GM23338 (cell line): ENCODE data around the gene LAMA1. TPM values are rescaled to one million over a fixed set of nuclear protein-coding genes. Genes with fewer than 3 reads are reported as not detected.

ENCODE experiments used
- ATAC-seq: fragments of 200-7000 bp; cut with Tn5 transposase; 3 replicates; pipeline ENCODE4 v1.9.1; 2020
- DNase-seq: peaks from one replicate; pipeline ENCODE4 v3.0.0-alpha.2; 2015; ENCODE audit warnings: low spot score
- H2AFZ ChIP-seq: fragments of 200-600 bp; sonication (generic); 2 replicates; pipeline ENCODE4 v1.8.0; 2016; ENCODE audit warnings: antibody characterized with exemption, mild to moderate bottlenecking, moderate library complexity
- H3F3A ChIP-seq: fragments of 200-600 bp; sonication (generic); replicated peaks from 2 replicates; pipeline ENCODE4 v1.8.0; 2017; ENCODE audit warnings: antibody characterized with exemption, mixed run types, low read depth
- H3K27ac ChIP-seq: fragments of 200-600 bp; sonication (generic); 2 replicates; pipeline ENCODE4 v1.6.1; 2016; ENCODE audit warnings: low read depth
- H3K27me3 ChIP-seq: fragments of 200-600 bp; sonication (generic); 2 replicates; pipeline ENCODE4 v1.8.0; 2016; ENCODE audit warnings: mild to moderate bottlenecking, mixed run types, moderate library complexity; ENCODE audit not compliant: insufficient read depth
- H3K36me3 ChIP-seq: fragments of 200-600 bp; sonication (generic); 2 replicates; pipeline ENCODE4 v1.8.0; 2016; ENCODE audit warnings: mild to moderate bottlenecking; ENCODE audit not compliant: insufficient read depth
- H3K4me1 ChIP-seq: fragments of 200-600 bp; sonication (generic); 2 replicates; pipeline ENCODE4 v1.8.0; 2016; ENCODE audit warnings: mild to moderate bottlenecking, moderate library complexity; ENCODE audit not compliant: insufficient read depth
- H3K4me2 ChIP-seq: fragments of 200-600 bp; sonication (generic); 2 replicates; pipeline ENCODE4 v1.7.1; 2017; ENCODE audit warnings: mixed run types
- H3K4me3 ChIP-seq: fragments of 200-600 bp; sonication (generic); 2 replicates; pipeline ENCODE4 v1.6.1; 2016; ENCODE audit warnings: mixed run types
- H3K79me2 ChIP-seq: fragments of 200-600 bp; sonication (generic); replicated peaks from 2 replicates; pipeline ENCODE4 v1.8.0; 2017; ENCODE audit warnings: mild to moderate bottlenecking; ENCODE audit not compliant: insufficient read depth
- H3K9me2 ChIP-seq: fragments of 200-600 bp; sonication (generic); 2 replicates; pipeline ENCODE4 v1.8.0; 2017; ENCODE audit not compliant: insufficient read depth
- H4K20me1 ChIP-seq: fragments of 200-600 bp; sonication (generic); replicated peaks from 2 replicates; pipeline ENCODE4 v1.8.0; 2017; ENCODE audit warnings: mild to moderate bottlenecking; ENCODE audit not compliant: insufficient read depth
- H3K27ac Mint-ChIP-seq: 2 replicates; pipeline ENCODE4 v1.8.0; 2020; ENCODE audit warnings: inconsistent platforms, mild to moderate bottlenecking, moderate library complexity, mixed read lengths
- H3K27me3 Mint-ChIP-seq: 3 replicates; pipeline ENCODE4 v1.8.0; 2022; ENCODE audit warnings: low read depth, mild to moderate bottlenecking, moderate library complexity, mixed read lengths, inconsistent platforms; ENCODE audit not compliant: insufficient read depth, poor library complexity
- H3K36me3 Mint-ChIP-seq: 3 replicates; pipeline ENCODE4 v1.8.0; 2021; ENCODE audit warnings: low read depth, mild to moderate bottlenecking, inconsistent platforms, moderate library complexity, mixed read lengths
- H3K4me1 Mint-ChIP-seq: 3 replicates; pipeline ENCODE4 v1.8.0; 2020; ENCODE audit warnings: mild to moderate bottlenecking, inconsistent platforms, mixed read lengths
- H3K4me3 Mint-ChIP-seq: 3 replicates; pipeline ENCODE4 v1.8.0; 2021; ENCODE audit warnings: moderate library complexity, mild to moderate bottlenecking, inconsistent platforms, mixed read lengths
- H3K9me3 Mint-ChIP-seq: 3 replicates; pipeline ENCODE4 v1.8.0; 2020; ENCODE audit warnings: moderate library complexity, mild to moderate bottlenecking, inconsistent platforms, mixed read lengths
- CREB1 ChIP-seq: fragments of 250-450 bp; sonication (Bioruptor Pico); IDR thresholded peaks from 2 replicates; pipeline ENCODE4 v1.5.0; 2020; ENCODE audit warnings: low read depth, mild to moderate bottlenecking, moderate library complexity
- CTCF ChIP-seq, 2 experiments: fragments of 200-600 bp in 1 of 2; sonication (generic) in 1 of 2; conservative IDR thresholded peaks; 2 replicates each; pipeline versions ENCODE4 v1.5.1 to v1.6.1; 2016 to 2017; ENCODE audit warnings: antibody characterized with exemption in 2 of 2, low read depth in 2 of 2, mild to moderate bottlenecking in 2 of 2, moderate library complexity in 1 of 2
- ETS1 ChIP-seq: IDR thresholded peaks from 2 replicates; pipeline ENCODE4 v1.6.1; 2016; ENCODE audit warnings: antibody characterized with exemption
- EZH2 ChIP-seq: fragments of 200-600 bp; sonication (generic); IDR thresholded peaks from one replicate; pipeline ENCODE4 v1.8.0; 2017; ENCODE audit warnings: antibody characterized with exemption, mild to moderate bottlenecking, low read depth; ENCODE audit not compliant: unreplicated experiment
- EZH2phosphoT487 ChIP-seq: fragments of 200-600 bp; sonication (generic); IDR thresholded peaks from one replicate; pipeline ENCODE4 v1.8.1; 2018; ENCODE audit warnings: antibody characterized with exemption; ENCODE audit not compliant: unreplicated experiment
- JUNB ChIP-seq: IDR thresholded peaks from one replicate; pipeline ENCODE4 v1.6.1; 2016; ENCODE audit warnings: antibody characterized with exemption; ENCODE audit not compliant: unreplicated experiment
- NANOG ChIP-seq: IDR thresholded peaks from 2 replicates; pipeline ENCODE4 v1.6.1; 2016; ENCODE audit warnings: antibody characterized with exemption, borderline replicate concordance
- POLR2AphosphoS5 ChIP-seq: IDR thresholded peaks from 2 replicates; pipeline ENCODE4 v1.6.1; 2016; ENCODE audit warnings: antibody characterized with exemption, low read depth
- REST ChIP-seq: IDR thresholded peaks from one replicate; pipeline ENCODE4 v1.6.1; 2018; ENCODE audit warnings: antibody characterized with exemption; ENCODE audit not compliant: unreplicated experiment
- STAT1 ChIP-seq: IDR thresholded peaks from one replicate; pipeline ENCODE4 v1.6.1; 2016; ENCODE audit warnings: antibody characterized with exemption; ENCODE audit not compliant: unreplicated experiment
- ZNF114 ChIP-seq: fragments of 250-450 bp; sonication (Bioruptor Pico); IDR thresholded peaks from 2 replicates; pipeline ENCODE4 v1.5.0; 2020; ENCODE audit warnings: mild to moderate bottlenecking, moderate library complexity
- ZNF331 ChIP-seq: fragments of 250-450 bp; sonication (Bioruptor Pico); IDR thresholded peaks from 2 replicates; pipeline ENCODE4 v1.5.0; 2020; ENCODE audit warnings: low read depth, mild to moderate bottlenecking, moderate library complexity
- ZNF462 ChIP-seq: fragments of 250-450 bp; sonication (Bioruptor Pico); IDR thresholded peaks from 2 replicates; pipeline ENCODE4 v1.5.0; 2020; ENCODE audit warnings: mild to moderate bottlenecking, moderate library complexity
- polyA plus RNA-seq: library from polyadenylated mRNA; unstranded; fragments of >200 nt; fragmentation: Nextera tagmentation; extraction: Ambion mirVana; gene quantifications from 2 replicates; pipeline ENCODE4 v1.2.1, GENCODE V29; 2016
- total RNA-seq: library from RNA; depleted of rRNA; stranded (reverse); fragments of >200 nt; shearing (Covaris generic); gene quantifications from 2 replicates; pipeline ENCODE4 v1.2.3, GENCODE V29; 2014

The LAMA1 gene
- total and polyA plus RNA-seq, 2 experiments from 2014 or later = 14.8 to 52.3 TPM

- no peak for ATAC-seq
- DNase-seq = no peak
- Histone ChIP-seq H3K27ac (no peak overlapping the region), H3K79me2 (no peaks in the 10 kb centered on the region), H2AFZ (no peak overlapping the region), H4K20me1 (peaks cover 3% of the 10 kb centered on the region; the same call in 1 of the 2 replicates), H3K27me3 (no peaks in the 10 kb centered on the region), H3K4me1 (no peaks in the 10 kb centered on the region), H3F3A (no peaks in the 10 kb centered on the region), H3K4me3 (no peak overlapping the region), H3K4me2 (no peak overlapping the region), H3K9me2 (no peaks in the 10 kb centered on the region), H3K36me3 (no peaks in the 10 kb centered on the region)
- TF ChIP-seq EZH2 (no peak), CTCF (conservative IDR thresholded peaks at IDR 0.05; ENCODE audit: low read depth in 2 of 2) (no peak), JUNB (no peak), REST (no peak), ZNF114 (no peak), ETS1 (no peak), NANOG (no peak), STAT1 (no peak), EZH2phosphoT487 (no peak), CREB1 (CRISPR knock-in tag) (no peak), ZNF462 (no peak), POLR2AphosphoS5 (no peak), ZNF331 (CRISPR knock-in tag) (no peak)
- Mint-ChIP-seq H3K4me3 (no peak overlapping the region), H3K27ac (peak overlapping the region; percentile 43; the same call in 1 of the 2 replicates), H3K4me1 (peaks cover 6% of the 10 kb centered on the region; the same call in 2 of the 3 replicates), H3K9me3 (no peaks in the 10 kb centered on the region), H3K27me3 (peaks cover 2% of the 10 kb centered on the region), H3K36me3 (peaks cover 34% of the 10 kb centered on the region)
These were observed 145.6 kb downstream of the LAMA1 start for GRCh38 chr18:6971823-6972478.
